Stimulated activated CD8-positive, alpha-beta memory T cell treated with anti-CD3 and anti-CD28 coated beads, Interleukin-4, amount 100 ng/mL, for 24 hours (primary cell): ENCODE data around the gene LCN15.

Experiments
- DNase-seq: peaks from one replicate; pipeline ENCODE4 v3.0.0-alpha.2; 2020; ENCODE audit warnings: low read depth

The LCN15 gene

DNA sequence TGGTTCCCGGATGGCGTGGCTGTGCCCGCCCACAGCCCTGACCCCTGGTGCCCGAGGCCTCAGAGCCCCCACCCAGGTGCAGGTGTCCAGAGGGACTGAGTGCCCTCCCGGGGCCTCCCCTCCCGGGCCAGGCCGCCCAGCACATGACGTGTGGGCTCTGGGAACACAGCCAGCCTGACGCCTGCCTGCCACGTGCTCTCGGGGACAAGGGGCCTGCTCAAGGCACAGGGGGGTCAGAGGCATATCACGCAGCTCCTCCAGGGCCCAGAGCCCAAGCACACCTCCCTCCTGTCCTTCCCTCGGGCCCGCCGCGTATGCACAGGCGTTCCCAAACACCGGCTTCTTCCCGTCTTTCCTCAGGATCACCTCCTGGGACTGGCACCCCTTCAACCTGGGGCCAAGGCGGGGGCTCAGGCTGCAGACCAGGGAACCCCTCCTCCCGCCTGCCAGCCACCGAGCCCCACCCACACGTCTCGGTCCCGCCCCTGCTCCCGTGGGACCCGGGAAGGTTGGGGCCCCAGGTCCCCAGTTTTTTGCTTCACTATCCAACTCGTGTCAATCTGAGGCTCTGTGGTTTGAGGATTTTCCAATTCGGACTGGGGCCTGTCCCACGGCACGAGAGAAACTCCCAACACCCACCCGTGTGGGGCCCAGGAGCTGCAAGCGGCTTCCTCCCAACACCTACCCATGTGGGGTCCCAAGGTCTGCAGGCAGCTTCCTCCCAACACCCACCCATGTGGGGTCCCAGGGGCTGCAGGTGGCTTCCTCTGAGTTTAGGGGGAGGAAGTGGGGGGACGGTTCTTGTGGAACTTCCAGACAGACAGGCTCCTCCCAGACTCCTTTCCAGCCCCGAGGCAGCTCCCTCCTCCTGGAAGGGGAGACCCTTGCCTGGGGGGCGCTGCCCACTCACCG, 23.1 kb downstream of the LCN15 start:
- no peak for DNase-seq

GRCh38 chr9:136740491-136740890, 23.8 kb downstream of the LCN15 start:
- DNase-seq, result no peak

GRCh38 chr9:136740069-136740468, 24.2 kb downstream of the LCN15 start:
- DNase-seq, result no peak

- DNase-seq, result no peak
Observed at GRCh38 chr9:136739509-136739908, 24.8 kb downstream of the LCN15 start.

- no peak for DNase-seq
Observed at GRCh38 chr9:136738960-136739359, 25.4 kb downstream of the LCN15 start.

DNA sequence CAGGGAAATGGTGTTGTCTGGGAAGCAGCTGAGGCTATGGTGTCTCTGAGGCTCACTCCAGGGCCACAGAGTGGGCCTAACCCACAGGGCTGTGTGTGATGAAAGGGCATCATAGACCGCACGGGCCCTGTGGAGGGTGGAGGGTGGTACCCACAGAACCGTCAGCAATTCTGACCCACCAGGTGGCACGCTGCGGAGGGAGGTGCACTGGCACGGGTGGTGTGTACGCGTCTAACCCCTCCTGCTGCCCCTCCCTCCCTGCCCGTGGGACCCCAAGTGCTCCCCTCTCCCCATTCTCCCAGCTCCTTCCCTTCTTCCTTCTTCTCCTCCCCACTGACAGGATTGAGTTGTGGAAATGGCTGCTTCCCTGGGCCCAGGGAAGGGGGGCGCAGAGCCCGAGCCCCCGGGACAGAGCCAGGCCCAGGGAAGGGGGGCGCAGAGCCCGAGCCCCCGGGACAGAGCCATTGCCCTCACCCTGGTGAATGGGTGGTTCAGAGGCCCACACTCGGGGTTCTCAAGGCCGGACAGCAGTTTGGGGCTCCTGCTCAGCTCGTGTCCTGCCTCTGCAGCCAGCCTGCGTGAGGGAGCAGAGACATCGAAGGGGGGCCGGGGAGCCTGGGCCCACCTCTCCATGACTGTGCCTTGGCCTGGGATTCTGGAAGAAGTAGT, 28.4 kb downstream of the LCN15 start:
- DNase-seq, result no peak

DNA sequence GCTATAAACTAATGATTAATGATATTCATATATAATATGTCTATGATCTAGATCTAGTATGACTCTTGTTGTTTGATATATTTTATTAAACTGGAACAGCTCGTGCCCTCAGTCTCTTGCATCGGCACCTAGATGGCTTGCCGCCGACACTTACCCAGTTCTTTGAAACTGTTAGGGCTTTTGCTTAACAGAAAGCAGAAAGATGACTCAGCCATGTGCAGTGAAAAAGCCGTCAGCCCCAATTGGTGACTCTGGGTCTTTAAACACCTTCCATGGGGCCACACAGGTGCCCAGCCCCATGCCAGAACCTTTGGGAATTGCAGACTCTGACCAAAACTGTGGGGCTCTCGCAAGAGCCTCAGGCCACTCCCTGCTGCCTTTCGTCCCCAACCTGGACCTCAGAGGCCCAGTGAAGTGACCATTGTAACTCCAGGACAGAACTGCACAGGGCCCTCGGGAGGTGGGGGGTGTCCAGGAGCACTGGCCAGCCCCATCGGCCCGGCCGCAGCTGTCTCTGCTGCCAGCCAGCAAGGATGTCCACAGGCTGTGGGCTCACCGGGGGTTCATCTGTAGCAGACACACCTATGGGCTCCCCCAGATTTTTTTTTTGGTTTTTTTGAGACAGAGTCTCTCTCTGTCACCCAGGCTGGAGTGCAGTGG, 29.4 kb downstream of the LCN15 start:
- no peak for DNase-seq

DNA sequence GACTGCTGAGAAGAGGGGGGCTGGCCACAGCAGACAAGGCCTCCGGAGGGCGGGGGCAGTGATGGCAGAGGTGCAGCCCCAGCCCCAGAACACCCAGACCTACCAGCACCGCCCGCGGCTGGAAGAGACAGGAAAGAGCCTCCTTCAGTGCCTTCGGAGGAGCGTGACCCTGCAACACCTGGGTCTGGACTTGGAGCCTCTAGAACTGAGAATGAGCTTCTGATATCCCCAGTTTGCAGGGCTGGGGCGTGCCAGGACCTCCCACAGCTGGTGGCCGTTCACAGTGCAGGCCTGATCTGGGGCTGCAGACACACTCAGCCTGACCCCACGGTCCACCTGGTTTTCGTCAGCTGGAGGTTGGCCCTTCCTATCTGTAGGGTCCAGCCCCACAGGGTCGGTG, 30.7 kb downstream of the LCN15 start:
- DNase-seq, result no peak

DNA sequence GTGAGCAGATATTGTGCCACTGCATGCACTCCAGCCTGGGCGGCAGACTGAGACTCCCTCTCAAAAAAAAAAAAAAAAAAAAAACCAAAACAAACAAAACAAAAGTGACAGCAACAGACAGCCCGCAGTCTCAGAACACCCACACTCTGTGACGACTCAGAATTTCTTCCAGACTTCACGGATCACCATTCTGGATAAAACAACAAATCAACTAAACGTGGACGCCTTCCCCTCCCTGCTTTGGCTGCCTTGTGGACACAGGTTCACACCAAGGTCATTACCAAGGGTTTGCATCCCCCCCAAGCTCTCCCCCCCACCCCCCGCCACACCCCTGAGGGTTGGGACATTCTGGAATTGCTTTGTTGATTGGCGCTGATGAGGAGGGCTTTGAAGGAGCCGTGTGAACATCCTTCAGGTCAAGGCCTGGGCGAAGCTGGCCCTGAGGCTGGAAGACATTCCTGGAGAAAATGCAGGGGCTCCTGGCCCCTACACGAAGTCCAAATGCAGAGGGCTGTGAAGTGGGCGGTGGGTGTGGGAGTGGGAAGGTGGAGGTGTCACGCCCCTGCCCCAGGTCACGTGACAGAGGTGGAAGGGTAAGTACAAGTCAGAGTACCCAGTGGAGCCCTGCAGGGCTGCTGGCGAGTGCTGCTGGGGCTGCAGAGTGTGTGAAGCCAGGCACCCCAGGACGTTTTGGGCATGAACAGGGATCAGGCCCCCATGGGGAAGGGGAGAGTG, 31.7 kb downstream of the LCN15 start:
- no peak for DNase-seq

DNA sequence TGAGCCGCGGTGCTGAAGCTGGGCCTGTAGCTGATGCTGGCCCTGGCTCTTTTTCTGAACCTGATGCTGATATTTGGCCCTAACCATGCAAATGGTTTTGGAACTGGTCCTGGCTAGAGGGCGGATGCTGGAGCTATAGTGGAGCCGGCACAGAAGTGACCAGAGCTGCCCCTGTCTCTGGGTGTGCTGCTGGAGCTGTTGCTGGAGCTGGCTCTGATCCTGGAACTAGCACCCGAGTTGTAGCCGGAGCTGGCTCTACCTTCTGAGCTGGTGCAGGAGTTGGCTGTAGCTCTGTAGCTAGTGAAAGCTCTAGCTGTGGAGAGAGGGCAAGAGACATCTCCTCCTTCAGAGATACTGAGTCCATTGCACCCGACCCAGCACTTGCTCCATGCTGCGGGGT, 34.4 kb downstream of the LCN15 start:
- no peak for DNase-seq

DNA sequence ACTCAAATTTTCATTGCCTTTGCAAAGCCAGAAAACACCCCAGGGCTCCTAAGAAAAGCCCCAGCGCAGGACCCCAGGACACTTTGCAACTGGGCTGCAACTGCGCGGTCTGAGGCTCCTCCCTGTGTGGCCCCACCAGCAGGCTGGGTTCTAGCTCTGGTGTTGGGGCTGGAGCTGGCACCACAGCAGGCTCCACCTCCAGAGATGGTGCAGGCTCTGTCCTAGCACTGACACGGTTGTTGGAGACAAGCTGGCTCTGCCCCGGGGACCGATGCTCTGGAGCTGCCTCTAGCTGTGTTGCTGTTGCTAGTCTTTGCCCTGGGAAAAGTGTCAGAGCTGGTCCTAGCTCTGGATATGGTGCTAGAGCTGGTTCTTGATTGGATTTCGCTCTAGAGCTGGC, 35.2 kb downstream of the LCN15 start:
- DNase-seq, result no peak

DNA sequence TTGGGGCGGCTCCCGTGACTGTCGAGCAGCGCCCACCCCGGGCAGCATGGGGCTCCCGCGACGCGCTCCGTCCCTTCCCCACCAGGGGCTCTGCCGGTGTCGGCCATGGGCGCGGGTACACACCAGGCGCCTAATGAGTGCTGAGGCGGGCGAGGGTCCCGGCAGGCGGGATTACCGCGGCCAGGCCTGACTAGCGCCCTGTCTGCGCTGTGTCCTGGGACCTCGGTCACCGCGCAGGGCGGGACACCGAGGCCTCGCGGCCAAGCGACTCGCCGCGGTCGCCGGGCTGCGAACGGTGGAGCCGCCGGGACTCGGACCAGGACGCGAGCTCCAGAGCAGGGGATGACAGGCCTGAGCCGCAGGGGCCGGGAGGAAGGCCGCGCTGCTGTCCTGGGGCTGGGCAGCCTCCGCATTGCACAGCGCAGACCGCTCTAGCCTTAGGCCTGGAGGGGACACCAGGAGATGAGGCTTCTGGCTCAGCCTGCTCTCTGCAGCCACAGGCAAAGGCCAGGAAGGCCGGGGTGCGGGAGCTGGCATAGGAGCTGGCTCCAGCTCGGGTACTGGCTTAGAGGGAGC, 35.7 kb downstream of the LCN15 start:
- DNase-seq, result no peak

- DNase-seq, result peak; percentile 85
Observed at GRCh38 chr9:136728080-136728547, 36.2 kb downstream of the LCN15 start.

GRCh38 chr9:136726631-136727191, 37.6 kb downstream of the LCN15 start:
- DNase-seq, result no peak

- DNase-seq, result no peak
Observed at GRCh38 chr9:136726118-136726517, 38.2 kb downstream of the LCN15 start.

GRCh38 chr9:136725612-136726011, 38.7 kb downstream of the LCN15 start:
- DNase-seq, result no peak

GRCh38 chr9:136724772-136725171, 39.5 kb downstream of the LCN15 start:
- no peak for DNase-seq

- DNase-seq, result no peak
Observed at GRCh38 chr9:136723989-136724388, 40.3 kb downstream of the LCN15 start.

GRCh38 chr9:136723362-136723976, 40.8 kb downstream of the LCN15 start:
- DNase-seq, result no peak

- no peak for DNase-seq
Observed at GRCh38 chr9:136722969-136723356, 41.4 kb downstream of the LCN15 start.
